HG03520 (cell line): ENCODE results near the gene MRPL9.
"Not testable (repeated sequence)": the region's sequence is repeated elsewhere in the genome, so short reads cannot be mapped to it uniquely, and the experiment has no call there.

Source experiments
- ATAC-seq: cut with Tn5 transposase; IDR thresholded peaks from one replicate; pipeline ENCODE4 v1.9.1; 2021; ENCODE audit warnings: mild to moderate bottlenecking, moderate library complexity; ENCODE audit not compliant: unreplicated experiment

Gene MRPL9

GRCh38 chr1:151737026-151737425 is 26.3 kb downstream of the MRPL9 start:
- ATAC-seq: no peak

- ATAC-seq: not testable (repeated sequence)
Measured at GRCh38 chr1:151733995-151734394, 29.3 kb downstream of the MRPL9 start.

GRCh38 chr1:151733126-151733525 is 30.2 kb downstream of the MRPL9 start:
- no peak for ATAC-seq

GRCh38 chr1:151729966-151730291 is 33.4 kb downstream of the MRPL9 start:
- ATAC-seq: no peak

- ATAC-seq: no peak
Measured at GRCh38 chr1:151729157-151729965, 33.9 kb downstream of the MRPL9 start.

- ATAC-seq: no peak
Measured at GRCh38 chr1:151728151-151729054, 34.9 kb downstream of the MRPL9 start.

- ATAC-seq: no peak
Measured at GRCh38 chr1:151723726-151724370, 39.4 kb downstream of the MRPL9 start.

GRCh38 chr1:151721788-151722510 is 41.3 kb downstream of the MRPL9 start:
- ATAC-seq: no peak

GRCh38 chr1:151720974-151721787 is 42.1 kb downstream of the MRPL9 start, which contains the start of gene RIIAD1:
RIIAD1 (plus strand) TSS chr1:151721522; CDS start chr1:151721537, 15 bp downstream.
- ATAC-seq: no peak

GRCh38 chr1:151720554-151720953 is 42.7 kb downstream of the MRPL9 start:
- no peak for ATAC-seq

- no peak for ATAC-seq
Measured at GRCh38 chr1:151720125-151720524, 43.2 kb downstream of the MRPL9 start.

GRCh38 chr1:151718666-151719065 is 44.6 kb downstream of the MRPL9 start:
- no peak for ATAC-seq

GRCh38 chr1:151718011-151718431 is 45.3 kb downstream of the MRPL9 start:
- no peak for ATAC-seq

GRCh38 chr1:151716771-151717631 is 46.3 kb downstream of the MRPL9 start, which contains the start of gene CELF3:
CELF3 (minus strand) TSS chr1:151716803; CDS start chr1:151716020, 783 bp downstream.
- no peak for ATAC-seq

- no peak for ATAC-seq
Measured at GRCh38 chr1:151716405-151716762, 46.9 kb downstream of the MRPL9 start.

GRCh38 chr1:151715726-151716404 is 47.4 kb downstream of the MRPL9 start:
- no peak for ATAC-seq

GRCh38 chr1:151714820-151715725 is 48.2 kb downstream of the MRPL9 start:
- no peak for ATAC-seq
